Measurements from ENCODE around the gene TREH. TPM values are rescaled to one million over a fixed set of nuclear protein-coding genes. Genes with fewer than 3 reads are reported as not detected.

TREH gene
- under 0.01 TPM in 1 of 2 replicates, not detected in the other for total RNA-seq

GRCh38 chr11:118679483-118679882 lies at the start of gene TREH:
TREH (minus strand) TSS chr11:118679650; CDS start chr11:118679627, 23 bp downstream.

GRCh38 chr11:118607401-118608359 lies 71.8 kb downstream of the TREH start, which contains the start of gene PHLDB1:
PHLDB1 (plus strand) TSS chr11:118607615; CDS start chr11:118613837, 6,222 bp downstream.

Other genes starting within 250 kb of the TREH start
- gene KMT2A, start 243.2 kb downstream of the TREH start, total RNA-seq = 35.9 and 37.3 TPM in 2 replicates
- 0.22 and 0.87 TPM in 2 replicates for gene TTC36, start 152.2 kb downstream of the TREH start, total RNA-seq
- 5.1 and 13.0 TPM in 2 replicates for gene TMEM25, start 148.5 kb downstream of the TREH start, total RNA-seq
- gene IFT46, start 113.7 kb downstream of the TREH start, total RNA-seq = 22.4 and 27.8 TPM in 2 replicates
- 147 and 168 TPM in 2 replicates for gene ARCN1, start 107.2 kb downstream of the TREH start, total RNA-seq
- gene PHLDB1, start 72.0 kb downstream of the TREH start, total RNA-seq = 50.1 and 58.6 TPM in 2 replicates
- 124 and 153 TPM in 2 replicates for gene DDX6, start 111.5 kb upstream of the TREH start, total RNA-seq
- not detected in 2 replicates for gene CXCR5, start 204.2 kb upstream of the TREH start, total RNA-seq
- gene BCL9L, start 246.3 kb upstream of the TREH start, total RNA-seq = 15.9 and 17.7 TPM in 2 replicates

Data from uterine smooth muscle cell (primary cell).